DOHH2 (cell line): ENCODE data around the gene SPON1.

Experiments
- H3F3A ChIP-seq: fragments of 200-600 bp; sonication (generic), shearing (Covaris generic); 2 replicates; pipeline ENCODE4 v1.6.0; 2016; ENCODE audit warnings: antibody characterized with exemption, mild to moderate bottlenecking; ENCODE audit not compliant: control insufficient read depth, insufficient read depth
- H3K27ac ChIP-seq: fragments of 200-600 bp; sonication (generic); 2 replicates; pipeline ENCODE4 v1.5.1; 2014; ENCODE audit warnings: low read depth, mild to moderate bottlenecking, low read length, moderate library complexity
- H3K27me3 ChIP-seq: fragments of 200-600 bp; sonication (generic); 2 replicates; pipeline ENCODE4 v1.6.1; 2014; ENCODE audit warnings: mild to moderate bottlenecking, low read length, mixed read lengths; ENCODE audit not compliant: control insufficient read depth
- H3K36me3 ChIP-seq: fragments of 200-600 bp; sonication (generic); 2 replicates; pipeline ENCODE4 v1.6.1; 2014; ENCODE audit warnings: mild to moderate bottlenecking, low read length, moderate library complexity, mixed read lengths; ENCODE audit not compliant: control insufficient read depth
- H3K4me1 ChIP-seq: fragments of 200-600 bp; sonication (generic); 2 replicates; pipeline ENCODE4 v1.6.1; 2014; ENCODE audit warnings: mild to moderate bottlenecking, low read length, mixed read lengths; ENCODE audit not compliant: control insufficient read depth
- H3K4me2 ChIP-seq: fragments of 200-600 bp; sonication (generic); 2 replicates; pipeline ENCODE4 v1.6.0; 2014; ENCODE audit warnings: mild to moderate bottlenecking, low read length, moderate library complexity
- H3K4me3 ChIP-seq: fragments of 200-600 bp; sonication (generic); 2 replicates; pipeline ENCODE4 v1.5.1; 2014; ENCODE audit warnings: mild to moderate bottlenecking, low read length, mixed read lengths
- H3K79me2 ChIP-seq: fragments of 200-600 bp; sonication (generic); 2 replicates; pipeline ENCODE4 v1.6.1; 2014; ENCODE audit warnings: mild to moderate bottlenecking, low read length, mixed read lengths; ENCODE audit not compliant: control insufficient read depth
- H3K9me2 ChIP-seq: fragments of 200-600 bp; sonication (generic); replicated peaks from 2 replicates; pipeline ENCODE4 v1.6.1; 2014; ENCODE audit warnings: mild to moderate bottlenecking, low read length, mixed read lengths; ENCODE audit not compliant: control insufficient read depth
- H3K9me3 ChIP-seq: fragments of 200-600 bp; sonication (generic); 2 replicates; pipeline ENCODE4 v1.6.1; 2014; ENCODE audit warnings: antibody characterized with exemption, low read length, mixed read lengths; ENCODE audit not compliant: control insufficient read depth, insufficient read depth
- H4K20me1 ChIP-seq: fragments of 200-600 bp; sonication (generic); 2 replicates; pipeline ENCODE4 v1.6.0; 2014; ENCODE audit warnings: low read depth, mild to moderate bottlenecking, antibody characterized with exemption, low read length, moderate library complexity; ENCODE audit not compliant: control insufficient read depth, insufficient read depth
- EZH2phosphoT487 ChIP-seq: fragments of 200-600 bp; sonication (generic); IDR thresholded peaks from 2 replicates; pipeline ENCODE4 v1.6.1; 2017; ENCODE audit warnings: borderline replicate concordance, mild to moderate bottlenecking, antibody characterized with exemption, low read length, moderate library complexity, mixed read lengths
- TF ChIP-seq, protein P1 (sequence below): fragments of 200-600 bp; sonication (generic); IDR thresholded peaks from one replicate; pipeline ENCODE4 v1.5.1; 2014; ENCODE audit warnings: antibody characterized with exemption, mild to moderate bottlenecking, low read depth, low read length; ENCODE audit not compliant: poor library complexity, severe bottlenecking

SPON1 gene

DNA sequence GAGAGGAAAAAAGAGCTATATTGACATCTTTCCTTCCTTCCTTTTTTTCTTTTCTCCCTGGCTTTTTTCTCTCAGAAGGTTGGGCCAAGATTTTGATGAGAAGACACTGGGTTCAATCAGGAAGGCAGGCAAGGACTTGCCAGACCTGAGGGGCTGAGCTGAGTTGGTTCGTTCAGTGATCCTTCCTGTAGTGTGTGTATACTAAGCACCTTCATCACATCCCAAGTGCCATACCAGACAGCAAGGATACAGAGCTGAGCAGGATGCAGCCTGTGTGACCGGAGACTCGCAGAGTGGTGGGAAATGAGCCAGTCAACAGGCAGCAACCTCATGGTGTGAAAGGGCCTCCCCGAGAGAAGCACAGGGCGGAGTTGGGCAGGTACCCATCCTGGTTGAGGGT lies 95.5 kb downstream of the SPON1 start:
- no peak overlapping the region for H3K27ac ChIP-seq
- no peaks in the 10 kb centered on the region for H4K20me1 ChIP-seq
- H3K4me3 ChIP-seq: no peak overlapping the region
- no peaks in the 10 kb centered on the region for H3K4me1 ChIP-seq
- no peaks in the 10 kb centered on the region for H3F3A ChIP-seq
- H3K27me3 ChIP-seq: peaks cover 2% of the 10 kb centered on the region; the same call in 1 of the 2 replicates
- no peaks in the 10 kb centered on the region for H3K79me2 ChIP-seq
- H3K9me2 ChIP-seq: no peaks in the 10 kb centered on the region
- no peaks in the 10 kb centered on the region for H3K36me3 ChIP-seq
- no peak overlapping the region for H3K4me2 ChIP-seq
- TF ChIP-seq, protein P1, sequence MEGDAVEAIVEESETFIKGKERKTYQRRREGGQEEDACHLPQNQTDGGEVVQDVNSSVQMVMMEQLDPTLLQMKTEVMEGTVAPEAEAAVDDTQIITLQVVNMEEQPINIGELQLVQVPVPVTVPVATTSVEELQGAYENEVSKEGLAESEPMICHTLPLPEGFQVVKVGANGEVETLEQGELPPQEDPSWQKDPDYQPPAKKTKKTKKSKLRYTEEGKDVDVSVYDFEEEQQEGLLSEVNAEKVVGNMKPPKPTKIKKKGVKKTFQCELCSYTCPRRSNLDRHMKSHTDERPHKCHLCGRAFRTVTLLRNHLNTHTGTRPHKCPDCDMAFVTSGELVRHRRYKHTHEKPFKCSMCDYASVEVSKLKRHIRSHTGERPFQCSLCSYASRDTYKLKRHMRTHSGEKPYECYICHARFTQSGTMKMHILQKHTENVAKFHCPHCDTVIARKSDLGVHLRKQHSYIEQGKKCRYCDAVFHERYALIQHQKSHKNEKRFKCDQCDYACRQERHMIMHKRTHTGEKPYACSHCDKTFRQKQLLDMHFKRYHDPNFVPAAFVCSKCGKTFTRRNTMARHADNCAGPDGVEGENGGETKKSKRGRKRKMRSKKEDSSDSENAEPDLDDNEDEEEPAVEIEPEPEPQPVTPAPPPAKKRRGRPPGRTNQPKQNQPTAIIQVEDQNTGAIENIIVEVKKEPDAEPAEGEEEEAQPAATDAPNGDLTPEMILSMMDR: no peak
- no peak for TF ChIP-seq EZH2phosphoT487
- no peaks in the 10 kb centered on the region for H3K9me3 ChIP-seq

GRCh38 chr11:14059491-14059890 lies 97.0 kb downstream of the SPON1 start:
- H3K4me2 ChIP-seq: no peak overlapping the region
- no peaks in the 10 kb centered on the region for H4K20me1 ChIP-seq
- H3F3A ChIP-seq: no peaks in the 10 kb centered on the region
- no peaks in the 10 kb centered on the region for H3K9me2 ChIP-seq
- no peak for TF ChIP-seq EZH2phosphoT487
- no peak overlapping the region for H3K4me3 ChIP-seq
- no peaks in the 10 kb centered on the region for H3K4me1 ChIP-seq
- H3K36me3 ChIP-seq: no peaks in the 10 kb centered on the region
- no peak overlapping the region for H3K27ac ChIP-seq
- no peaks in the 10 kb centered on the region for H3K79me2 ChIP-seq
- H3K27me3 ChIP-seq: no peaks in the 10 kb centered on the region; the same call in 1 of the 2 replicates
- no peaks in the 10 kb centered on the region for H3K9me3 ChIP-seq

- Histone ChIP-seq H3K36me3 (no peaks in the 10 kb centered on the region), H3K79me2 (no peaks in the 10 kb centered on the region), H3K4me3 (no peak overlapping the region), H3K27me3 (peaks cover 3% of the 10 kb centered on the region), H3K4me2 (no peak overlapping the region), H3K27ac (no peak overlapping the region), H3K4me1 (no peaks in the 10 kb centered on the region), H3K9me3 (no peaks in the 10 kb centered on the region), H3F3A (no peaks in the 10 kb centered on the region), H3K9me2 (no peaks in the 10 kb centered on the region), H4K20me1 (no peaks in the 10 kb centered on the region)
- TF ChIP-seq, protein P1: no peak
- TF ChIP-seq EZH2phosphoT487: no peak
Observed at GRCh38 chr11:14061721-14062120, 99.2 kb downstream of the SPON1 start.

GRCh38 chr11:14065141-14065540 lies 102.6 kb downstream of the SPON1 start:
- Histone ChIP-seq H3K79me2 (no peaks in the 10 kb centered on the region), H3K4me2 (no peak overlapping the region), H3K9me3 (no peaks in the 10 kb centered on the region), H3K36me3 (no peaks in the 10 kb centered on the region), H3K4me1 (no peaks in the 10 kb centered on the region), H3K9me2 (no peaks in the 10 kb centered on the region), H3K27ac (no peak overlapping the region), H4K20me1 (no peaks in the 10 kb centered on the region), H3K27me3 (peaks cover 3% of the 10 kb centered on the region), H3F3A (no peaks in the 10 kb centered on the region), H3K4me3 (no peak overlapping the region)
- TF ChIP-seq, protein P1: no peak
- no peak for TF ChIP-seq EZH2phosphoT487
